Measurements from ENCODE around the gene ZNF428. TPM values are rescaled to one million over a fixed set of nuclear protein-coding genes. Genes with fewer than 3 reads are reported as not detected.

The ZNF428 gene
- total and polyA plus RNA-seq, 2 of the 4 experiments (the other 2 are of a cell fraction), result 9.9 to 32.3 TPM

- H3K9me3 ChIP-seq (ENCODE audit: control insufficient read depth, insufficient read depth, low read length), result no peaks in the 10 kb centered on the region
- 92% methylated on average over 2 of the region's 7 CpGs; no CpG with 5 or more reads in 1 of the 2 experiments for WGBS, 2 experiments (ENCODE audit: extremely low coverage in 2 of 2, insufficient read length in 1 of 2)
- H3K79me1 ChIP-seq (ENCODE audit: low read depth in 1 of 2, low read length in 2 of 2), result peaks cover 17 to 55% of the 10 kb centered on the region in 2 experiments
- no peak overlapping the region for H4K5ac ChIP-seq (ENCODE audit: low read depth, low read length)
- no peaks in the 10 kb centered on the region for H3K27me3 ChIP-seq (ENCODE audit: control insufficient read depth, insufficient read depth, low read length)
- peaks cover 17% of the 10 kb centered on the region for H4K20me1 ChIP-seq (ENCODE audit: insufficient read depth, low read length)
- in situ Hi-C loops (cut with MboI; ENCODE audit: low sequenced_read_pairs), result no loop called here
- no peak overlapping the region for H3K9ac ChIP-seq (ENCODE audit: low read depth, low read length)
- H4K91ac ChIP-seq (ENCODE audit: insufficient read depth, low read depth, low read length), result no peak overlapping the region
- no peak overlapping the region for H4K8ac ChIP-seq (ENCODE audit: low read depth in 2 of 2, low read length in 2 of 2)
- H2BK120ac ChIP-seq (ENCODE audit: low read depth, low read length), result no peak overlapping the region
- no peaks in the 10 kb centered on the region for H3K4me1 ChIP-seq (ENCODE audit: control insufficient read depth, insufficient read depth, low read length)
- H2AK5ac ChIP-seq (ENCODE audit: low read depth, low read length), result no peak overlapping the region
- no peak overlapping the region for H3K56ac ChIP-seq (ENCODE audit: extremely low read depth, insufficient read depth, low read length)
- H3K23ac ChIP-seq (ENCODE audit: low read depth, low read length), result no peak overlapping the region
- DNase-seq, result no peak
- POLR2A ChIA-PET (ENCODE audit: unreplicated experiment), result no interaction called here
- H3K9me1 ChIP-seq (ENCODE audit: insufficient read depth, low read length), result peaks cover 9% of the 10 kb centered on the region
- TF ChIP-seq SMC3 (IDR thresholded peaks at IDR 0.05; ENCODE audit: low read depth, low read length) (no peak), MAZ (IDR thresholded peaks at IDR 0.05; ENCODE audit: borderline replicate concordance, low read depth, low read length) (no peak), ELK1 (IDR thresholded peaks at IDR 0.05; ENCODE audit: borderline replicate concordance, low read depth, low read length) (no peak), RCOR1 (IDR thresholded peaks at IDR 0.05; ENCODE audit: insufficient replicate concordance, low read length) (no peak), MXI1 (IDR thresholded peaks at IDR 0.05; ENCODE audit: borderline replicate concordance, low read depth, low read length) (no peak), CEBPB (IDR thresholded peaks at IDR 0.05; ENCODE audit: low read depth, low read length) (no peak), CHD1 (IDR thresholded peaks at IDR 0.05; ENCODE audit: low read depth, low read length) (no peak), BHLHE40 (IDR thresholded peaks at IDR 0.05; ENCODE audit: low read depth, low read length) (no peak), USF2 (IDR thresholded peaks at IDR 0.05; ENCODE audit: low read depth, low read length) (no peak), MAFK (IDR thresholded peaks at IDR 0.05; ENCODE audit: low read depth, low read length) (no peak), RAD21 (IDR thresholded peaks at IDR 0.05; ENCODE audit: low read length) (no peak), NFE2L2 (IDR thresholded peaks at IDR 0.05; ENCODE audit: low read depth, low read length) (no peak), FOS (IDR thresholded peaks at IDR 0.05; ENCODE audit: low read depth, low read length) (no peak), POLR2A (IDR thresholded peaks at IDR 0.05; ENCODE audit: low read depth, low read length) (no peak)
- TF ChIP-seq, protein P1, sequence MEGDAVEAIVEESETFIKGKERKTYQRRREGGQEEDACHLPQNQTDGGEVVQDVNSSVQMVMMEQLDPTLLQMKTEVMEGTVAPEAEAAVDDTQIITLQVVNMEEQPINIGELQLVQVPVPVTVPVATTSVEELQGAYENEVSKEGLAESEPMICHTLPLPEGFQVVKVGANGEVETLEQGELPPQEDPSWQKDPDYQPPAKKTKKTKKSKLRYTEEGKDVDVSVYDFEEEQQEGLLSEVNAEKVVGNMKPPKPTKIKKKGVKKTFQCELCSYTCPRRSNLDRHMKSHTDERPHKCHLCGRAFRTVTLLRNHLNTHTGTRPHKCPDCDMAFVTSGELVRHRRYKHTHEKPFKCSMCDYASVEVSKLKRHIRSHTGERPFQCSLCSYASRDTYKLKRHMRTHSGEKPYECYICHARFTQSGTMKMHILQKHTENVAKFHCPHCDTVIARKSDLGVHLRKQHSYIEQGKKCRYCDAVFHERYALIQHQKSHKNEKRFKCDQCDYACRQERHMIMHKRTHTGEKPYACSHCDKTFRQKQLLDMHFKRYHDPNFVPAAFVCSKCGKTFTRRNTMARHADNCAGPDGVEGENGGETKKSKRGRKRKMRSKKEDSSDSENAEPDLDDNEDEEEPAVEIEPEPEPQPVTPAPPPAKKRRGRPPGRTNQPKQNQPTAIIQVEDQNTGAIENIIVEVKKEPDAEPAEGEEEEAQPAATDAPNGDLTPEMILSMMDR (conservative IDR thresholded peaks at IDR 0.05; ENCODE audit: low read depth, low read length), result no peak
- CTCF ChIA-PET, result interaction anchor here (0.6 kb wide), 1 partner anchor 184 kb away, joined by 3 read pairs; no protein-coding TSS in a partner anchor
- intact Hi-C loops (cut with micrococcal nuclease), result no loop called here
- no peak overlapping the region for H2AK9ac ChIP-seq (replicated peaks; ENCODE audit: low read depth, low read length, poor library complexity)
- H2AFZ ChIP-seq (replicated peaks; ENCODE audit: low read length, poor library complexity), result no peak overlapping the region
- H3K14ac ChIP-seq (replicated peaks; ENCODE audit: low read depth, low read length), result no peak overlapping the region
- no peak overlapping the region for H3K4ac ChIP-seq (ENCODE audit: low read depth, low read length)
- H3K4me3 ChIP-seq (ENCODE audit: insufficient read depth, low read depth, low read length), result no peak overlapping the region
- H2BK5ac ChIP-seq (ENCODE audit: low read depth, low read length, poor library complexity, severe bottlenecking), result no peak overlapping the region
- dilution Hi-C loops (cut with HindIII; ENCODE audit: low sequenced_read_pairs, unreplicated experiment), result no loop called here
- no peak overlapping the region for H3K27ac ChIP-seq (ENCODE audit: insufficient read depth, low read length)
- no peak overlapping the region for H2BK20ac ChIP-seq (ENCODE audit: low read depth, low read length)
- no peak overlapping the region for H3K18ac ChIP-seq (ENCODE audit: low read depth, low read length)
- no peak overlapping the region for H2BK15ac ChIP-seq (ENCODE audit: low read depth, low read length)
- H3K4me2 ChIP-seq (ENCODE audit: low read depth, low read length), result no peak overlapping the region
- no peak for ATAC-seq (ENCODE audit: low read depth)
- peaks cover 33% of the 10 kb centered on the region for H3K36me3 ChIP-seq (ENCODE audit: control insufficient read depth, insufficient read depth, low read length)
- no TSS peak for BruUV-seq (replicated peaks)
These were observed 9.6 kb downstream of the ZNF428 start for GRCh38 chr19:43609872-43610271.

Data from IMR-90 (cell line).